Panc1 (cell line): ENCODE data around the gene RSRP1.

Experiments used
- POLR2AphosphoS5 ChIP-seq: IDR thresholded peaks from 2 replicates; pipeline ENCODE4 v1.6.1; 2012; ENCODE audit warnings: mild to moderate bottlenecking, low read depth, low read length, moderate library complexity
- SIN3A ChIP-seq: IDR thresholded peaks from 2 replicates; pipeline ENCODE4 v1.6.1; 2012; ENCODE audit warnings: low read depth, mild to moderate bottlenecking, low read length, moderate library complexity, borderline replicate concordance; ENCODE audit not compliant: insufficient read depth
- TCF7L2 ChIP-seq: IDR thresholded peaks from 2 replicates; pipeline ENCODE4 v1.6.1; 2011; ENCODE audit warnings: mild to moderate bottlenecking, low read depth, low read length, inconsistent platforms
- TF ChIP-seq, protein P1 (sequence below): fragments of 450-650 bp; IDR thresholded peaks from 2 replicates; pipeline ENCODE4 v1.5.1; 2017; ENCODE audit warnings: mild to moderate bottlenecking

DNA sequence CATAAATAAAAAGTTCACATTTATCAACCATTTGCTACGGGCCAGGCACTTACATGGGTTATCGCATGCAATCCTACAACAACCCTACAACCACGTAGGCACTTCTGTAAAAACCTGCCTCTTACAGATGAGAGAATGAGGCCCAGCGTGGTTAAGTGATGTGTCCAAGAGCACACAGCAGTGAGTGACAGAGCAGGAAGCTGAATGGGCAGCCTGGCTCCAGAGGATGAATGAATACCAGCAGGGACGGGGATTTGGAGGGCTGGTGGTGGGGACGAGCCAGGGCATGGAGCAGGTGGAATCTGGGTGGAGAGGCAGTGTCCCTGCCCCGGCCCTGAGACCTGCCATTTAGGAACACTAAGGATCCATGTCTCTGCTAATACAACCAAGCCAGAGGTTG is 50.4 kb downstream of the RSRP1 start:
- TF ChIP-seq, protein P1, sequence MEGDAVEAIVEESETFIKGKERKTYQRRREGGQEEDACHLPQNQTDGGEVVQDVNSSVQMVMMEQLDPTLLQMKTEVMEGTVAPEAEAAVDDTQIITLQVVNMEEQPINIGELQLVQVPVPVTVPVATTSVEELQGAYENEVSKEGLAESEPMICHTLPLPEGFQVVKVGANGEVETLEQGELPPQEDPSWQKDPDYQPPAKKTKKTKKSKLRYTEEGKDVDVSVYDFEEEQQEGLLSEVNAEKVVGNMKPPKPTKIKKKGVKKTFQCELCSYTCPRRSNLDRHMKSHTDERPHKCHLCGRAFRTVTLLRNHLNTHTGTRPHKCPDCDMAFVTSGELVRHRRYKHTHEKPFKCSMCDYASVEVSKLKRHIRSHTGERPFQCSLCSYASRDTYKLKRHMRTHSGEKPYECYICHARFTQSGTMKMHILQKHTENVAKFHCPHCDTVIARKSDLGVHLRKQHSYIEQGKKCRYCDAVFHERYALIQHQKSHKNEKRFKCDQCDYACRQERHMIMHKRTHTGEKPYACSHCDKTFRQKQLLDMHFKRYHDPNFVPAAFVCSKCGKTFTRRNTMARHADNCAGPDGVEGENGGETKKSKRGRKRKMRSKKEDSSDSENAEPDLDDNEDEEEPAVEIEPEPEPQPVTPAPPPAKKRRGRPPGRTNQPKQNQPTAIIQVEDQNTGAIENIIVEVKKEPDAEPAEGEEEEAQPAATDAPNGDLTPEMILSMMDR = no peak
- TF ChIP-seq TCF7L2 (no peak), POLR2AphosphoS5 (no peak), SIN3A (no peak)
